ENCODE data around the gene MTMR3.
"Not testable (repeated sequence)": the region's sequence is repeated elsewhere in the genome, so short reads cannot be mapped to it uniquely, and the experiment has no call there.

The MTMR3 gene

GRCh38 chr22:29967461-29967860, 84.5 kb downstream of the MTMR3 start:
- DNase-seq (ENCODE audit: low read depth in 2 of 2): no peak

DNA sequence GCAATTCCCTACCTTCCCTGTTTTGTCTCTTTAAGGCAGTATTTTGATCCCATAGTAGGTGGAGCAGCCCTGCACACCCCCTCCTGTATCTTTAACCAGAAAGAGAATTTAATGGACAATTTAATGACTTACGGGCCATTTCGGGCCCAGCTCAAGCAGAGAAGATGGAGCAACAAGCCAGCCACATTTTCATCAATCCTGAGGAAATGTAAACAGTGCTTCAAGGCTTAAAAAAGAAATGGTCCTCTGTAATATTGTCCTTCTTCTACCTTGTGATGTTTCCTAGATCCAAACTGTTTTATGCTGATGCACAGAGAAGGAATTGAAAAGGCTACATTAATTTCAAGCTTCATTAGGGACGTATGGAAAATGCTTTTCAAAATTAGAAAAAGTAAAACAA, 88.6 kb downstream of the MTMR3 start:
- no peak for DNase-seq (ENCODE audit: low read depth in 2 of 2)

DNA sequence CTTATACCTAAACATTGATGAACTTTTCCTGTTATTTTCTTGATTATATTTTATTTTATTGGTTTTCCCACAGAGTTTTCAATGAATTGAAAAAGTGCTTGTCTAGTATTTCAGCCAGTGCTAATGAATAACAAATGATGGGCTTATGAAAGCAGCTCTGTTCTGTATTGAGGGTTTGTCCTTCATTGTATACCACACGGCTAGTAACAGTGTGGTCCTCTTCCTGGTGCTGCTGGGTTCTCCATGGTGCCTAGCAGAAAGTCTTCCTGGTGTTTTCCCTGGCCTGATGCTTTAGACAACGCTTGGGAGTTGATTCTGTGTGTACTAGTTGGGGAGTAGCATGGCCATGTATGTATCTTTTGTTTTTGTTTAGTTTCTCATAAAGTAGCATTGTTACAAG, 89.1 kb downstream of the MTMR3 start:
- DNase-seq (ENCODE audit: low read depth in 2 of 2): no peak

- no peak for DNase-seq (ENCODE audit: low read depth in 2 of 2)
These were observed 90.3 kb downstream of the MTMR3 start for GRCh38 chr22:29973269-29973668.

GRCh38 chr22:29973680-29974079, 90.7 kb downstream of the MTMR3 start:
- not testable (repeated sequence) for DNase-seq (ENCODE audit: low read depth in 2 of 2)

GRCh38 chr22:29975494-29975893, 92.5 kb downstream of the MTMR3 start:
- DNase-seq (ENCODE audit: low read depth in 2 of 2): no peak

DNA sequence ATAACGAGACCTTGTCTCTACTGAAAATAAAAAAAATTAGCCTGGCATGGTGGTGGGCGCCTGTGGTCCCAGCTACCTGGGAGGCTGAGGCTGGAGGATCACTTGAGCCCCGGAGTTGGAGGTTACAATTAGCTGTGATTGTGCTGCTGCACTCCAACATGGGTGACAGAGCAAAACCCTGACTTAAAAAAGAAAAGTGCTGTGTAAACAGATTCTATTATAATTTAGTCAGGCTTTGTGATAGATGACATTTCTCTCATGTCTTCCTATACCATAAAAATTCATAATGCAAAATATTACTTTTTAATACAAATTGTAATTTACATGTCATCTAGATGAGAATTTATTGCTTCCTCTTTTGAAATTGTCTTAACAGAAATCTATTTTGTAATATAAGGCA, 94.1 kb downstream of the MTMR3 start:
- no peak for DNase-seq (ENCODE audit: low read depth in 2 of 2)

DNA sequence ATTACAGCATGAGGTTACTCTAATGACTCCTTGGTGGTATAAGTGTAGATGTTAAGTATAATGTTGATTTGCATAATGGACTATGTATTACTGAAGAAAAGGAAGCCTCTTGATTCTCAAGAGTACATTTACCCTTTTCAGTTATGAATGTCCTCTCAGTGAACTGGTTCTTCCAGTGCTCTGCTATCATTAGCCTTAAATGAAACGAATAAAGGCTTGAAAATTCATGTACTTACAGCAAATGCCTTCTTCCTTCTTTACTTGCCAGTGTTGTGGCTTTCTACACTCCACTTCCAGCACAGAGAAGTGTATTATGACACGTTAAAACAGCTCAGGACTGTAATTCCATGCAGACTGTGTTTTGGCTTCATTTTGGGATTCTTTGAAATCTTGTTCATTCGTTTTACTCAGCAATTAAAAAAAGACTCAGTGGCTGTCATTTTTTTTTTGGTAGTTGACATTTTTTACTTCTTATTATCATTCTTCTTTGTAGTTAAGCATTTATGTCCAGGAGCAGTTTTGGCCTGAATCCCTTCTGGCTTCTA, 96.9 kb downstream of the MTMR3 start:
- no peak for DNase-seq (ENCODE audit: low read depth in 2 of 2)

DNA sequence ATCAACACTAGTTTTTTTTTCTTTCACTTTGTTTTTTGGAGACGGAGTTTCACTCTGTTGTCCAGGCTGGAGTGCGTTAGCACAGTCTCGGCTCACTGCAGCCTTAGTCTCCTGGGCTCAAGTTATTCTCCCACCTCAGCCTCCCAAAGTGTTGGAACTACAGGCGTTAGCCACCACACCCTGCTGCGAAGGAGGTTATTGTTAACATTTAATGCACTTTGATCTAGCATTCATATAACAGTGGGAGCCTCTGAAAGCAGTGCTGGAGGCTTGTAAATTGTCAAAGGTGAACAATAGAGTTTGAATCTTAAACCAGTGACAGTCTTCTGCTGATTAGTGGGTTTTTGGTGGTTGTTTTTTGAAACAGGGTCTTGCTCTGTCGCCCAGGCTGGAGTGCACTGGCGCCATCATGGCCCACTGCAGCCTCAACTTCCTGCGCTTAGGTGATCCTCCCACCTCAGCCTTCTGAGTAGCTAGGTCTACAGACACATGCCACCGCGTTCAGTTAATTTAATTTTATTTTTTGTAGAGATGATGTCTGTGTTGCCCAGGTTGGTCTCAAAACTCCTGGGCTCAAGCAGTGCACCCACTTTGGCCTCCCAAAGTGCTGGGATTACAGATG, 100.4 kb downstream of the MTMR3 start:
- no peak for DNase-seq (ENCODE audit: low read depth in 2 of 2)

DNA sequence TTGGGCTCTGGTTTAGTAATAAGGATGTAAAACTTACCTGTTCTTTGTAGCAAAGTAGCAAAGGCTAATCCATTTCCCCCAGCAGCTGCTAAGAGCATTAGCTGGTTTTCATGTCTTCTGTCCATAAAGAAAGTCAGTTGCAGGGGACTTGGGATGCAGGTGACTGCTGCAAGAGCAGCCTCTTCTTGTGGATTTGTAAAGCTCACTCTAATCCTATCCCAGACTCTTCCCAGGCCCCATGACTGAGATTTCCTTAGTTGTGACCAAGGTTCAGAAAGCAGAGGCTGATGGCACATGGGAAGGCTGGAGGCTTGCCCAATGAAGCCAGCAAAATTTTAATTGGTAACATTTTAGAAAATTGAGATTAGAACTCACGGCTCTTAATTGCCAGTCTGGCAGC, 102.9 kb downstream of the MTMR3 start:
- no peak for DNase-seq (ENCODE audit: low read depth in 2 of 2)

GRCh38 chr22:29987137-29987536, 104.2 kb downstream of the MTMR3 start:
- no peak for DNase-seq (ENCODE audit: low read depth in 2 of 2)

- no peak for DNase-seq (ENCODE audit: low read depth in 2 of 2)
These were observed 105.7 kb downstream of the MTMR3 start for GRCh38 chr22:29988719-29989118.

- DNase-seq (ENCODE audit: low read depth in 2 of 2): no peak
These were observed 106.5 kb downstream of the MTMR3 start for GRCh38 chr22:29989446-29989845.

GRCh38 chr22:29992341-29993275, 109.6 kb downstream of the MTMR3 start:
- no peak for DNase-seq (ENCODE audit: low read depth in 2 of 2)

DNA sequence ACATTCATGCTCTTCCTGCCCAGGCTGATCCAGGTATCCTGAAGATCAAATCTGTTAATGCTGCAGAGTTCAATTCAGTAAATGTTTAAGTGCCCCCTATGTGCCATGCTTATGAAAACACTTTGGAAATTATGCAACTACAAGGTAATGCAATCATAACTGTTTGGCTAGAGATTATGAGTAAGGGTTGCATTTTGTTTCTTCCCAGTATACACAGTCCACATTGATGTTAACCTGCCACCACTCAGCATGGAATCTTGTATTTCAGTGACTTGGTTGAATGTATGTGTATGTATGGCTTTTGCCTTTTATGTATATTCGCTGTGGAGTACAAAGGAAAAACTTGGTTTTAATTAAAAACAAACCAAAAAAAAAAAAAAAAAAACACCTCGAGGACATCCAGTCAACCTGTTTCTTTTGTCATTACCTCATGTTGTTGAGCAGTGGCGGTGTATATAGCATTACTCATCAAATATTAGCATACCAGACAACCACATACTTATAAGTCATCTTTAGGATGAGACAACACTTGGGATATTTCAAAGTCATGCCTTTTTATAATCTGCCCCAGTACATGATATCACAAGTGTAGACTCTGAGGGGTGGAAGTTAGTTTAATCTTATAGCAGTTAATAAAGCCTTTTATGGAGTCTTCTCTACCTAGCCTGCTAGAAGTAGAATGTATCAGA, 111.2 kb downstream of the MTMR3 start:
- DNase-seq (ENCODE audit: low read depth in 2 of 2): no peak

DNA sequence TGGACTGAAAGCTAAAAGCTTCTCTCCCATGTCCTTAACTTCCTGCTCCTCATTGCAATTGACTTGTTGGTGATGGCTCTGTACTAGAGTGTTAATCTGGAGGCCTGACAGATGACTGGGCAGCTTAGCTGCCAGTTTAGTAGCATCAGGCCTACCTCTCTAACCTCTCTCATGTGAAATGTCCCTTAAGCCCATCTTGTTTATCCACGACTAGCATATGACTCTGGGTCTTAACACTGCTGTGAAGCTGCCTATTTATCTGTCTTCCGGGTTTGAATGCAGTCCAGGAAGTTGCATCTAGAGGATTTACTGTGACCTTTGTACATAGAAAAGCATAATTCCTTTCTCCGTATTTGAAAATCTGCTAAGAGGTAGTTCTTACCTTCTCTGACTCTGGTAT, 112.0 kb downstream of the MTMR3 start:
- no peak for DNase-seq (ENCODE audit: low read depth in 2 of 2)

DNA sequence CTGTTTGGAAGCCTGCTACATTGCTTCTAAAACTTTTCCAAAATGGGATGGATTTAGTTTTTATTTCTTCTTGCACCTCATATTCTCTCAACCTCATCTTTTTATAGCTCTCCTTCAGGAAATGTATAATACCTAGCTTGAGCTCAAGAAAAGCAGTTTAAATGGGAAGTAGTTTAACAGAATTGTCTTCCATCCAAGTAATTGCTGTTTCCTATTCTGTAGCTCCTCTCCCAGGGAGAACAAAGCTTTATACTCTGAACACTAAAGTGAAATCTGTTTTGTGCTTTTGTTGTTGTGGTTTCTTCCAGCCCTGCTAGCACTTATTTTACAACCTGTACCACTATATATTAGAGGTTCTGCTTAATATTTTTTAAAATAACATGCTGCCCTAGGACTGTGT, 114.1 kb downstream of the MTMR3 start:
- no peak for DNase-seq (ENCODE audit: low read depth in 2 of 2)

- DNase-seq (ENCODE audit: low read depth in 2 of 2): no peak
These were observed 114.5 kb downstream of the MTMR3 start for GRCh38 chr22:29997516-29997915.

GRCh38 chr22:29998627-29999384, 115.8 kb downstream of the MTMR3 start:
- DNase-seq (ENCODE audit: low read depth in 2 of 2): no peak

- DNase-seq (ENCODE audit: low read depth in 2 of 2): no peak
These were observed 117.6 kb downstream of the MTMR3 start for GRCh38 chr22:30000566-30000965.

- no peak for DNase-seq (ENCODE audit: low read depth in 2 of 2)
These were observed 118.5 kb downstream of the MTMR3 start for GRCh38 chr22:30001459-30001858.
